Breast epithelium (tissue), 3 donors: ENCODE results near the gene STRIP1.

ENCODE experiments used
- POLR2AphosphoS5 ChIP-seq, 3 donors: sonication (generic); formaldehyde crosslinking; IDR thresholded peaks; one replicate each; pipeline ENCODE4 v1.6.1; 2017; ENCODE audit warnings: antibody characterized with exemption in 3 of 3
- TF ChIP-seq, protein P1 (sequence below), 3 donors: fragments of 450-650 bp; IDR thresholded peaks; one replicate each; pipeline ENCODE4 v1.5.1; 2016 to 2017; ENCODE audit warnings: antibody characterized with exemption in 3 of 3, mild to moderate bottlenecking in 3 of 3, moderate library complexity in 3 of 3

DNA sequence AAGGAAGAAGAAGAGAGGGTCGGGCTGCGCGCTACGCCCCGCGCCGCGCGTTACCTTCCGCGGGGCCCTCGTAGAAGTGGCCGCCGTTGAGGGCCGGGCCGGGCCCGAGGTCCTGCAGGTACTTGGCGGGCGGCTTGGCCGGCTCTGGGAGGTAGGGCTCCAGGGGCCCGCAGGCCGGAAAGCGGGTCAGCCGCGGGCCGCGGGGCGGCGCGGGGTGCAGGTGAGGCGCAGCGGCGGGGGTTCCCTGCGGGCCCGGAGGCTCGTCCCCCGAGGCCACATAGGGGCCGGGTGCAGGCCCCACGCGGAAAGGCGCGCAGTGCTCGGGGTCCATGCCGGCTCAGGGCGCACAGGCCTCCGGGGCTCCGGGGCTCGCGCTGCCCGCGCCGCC, 35.9 kb downstream of the STRIP1 start:
- TF ChIP-seq, protein P1, sequence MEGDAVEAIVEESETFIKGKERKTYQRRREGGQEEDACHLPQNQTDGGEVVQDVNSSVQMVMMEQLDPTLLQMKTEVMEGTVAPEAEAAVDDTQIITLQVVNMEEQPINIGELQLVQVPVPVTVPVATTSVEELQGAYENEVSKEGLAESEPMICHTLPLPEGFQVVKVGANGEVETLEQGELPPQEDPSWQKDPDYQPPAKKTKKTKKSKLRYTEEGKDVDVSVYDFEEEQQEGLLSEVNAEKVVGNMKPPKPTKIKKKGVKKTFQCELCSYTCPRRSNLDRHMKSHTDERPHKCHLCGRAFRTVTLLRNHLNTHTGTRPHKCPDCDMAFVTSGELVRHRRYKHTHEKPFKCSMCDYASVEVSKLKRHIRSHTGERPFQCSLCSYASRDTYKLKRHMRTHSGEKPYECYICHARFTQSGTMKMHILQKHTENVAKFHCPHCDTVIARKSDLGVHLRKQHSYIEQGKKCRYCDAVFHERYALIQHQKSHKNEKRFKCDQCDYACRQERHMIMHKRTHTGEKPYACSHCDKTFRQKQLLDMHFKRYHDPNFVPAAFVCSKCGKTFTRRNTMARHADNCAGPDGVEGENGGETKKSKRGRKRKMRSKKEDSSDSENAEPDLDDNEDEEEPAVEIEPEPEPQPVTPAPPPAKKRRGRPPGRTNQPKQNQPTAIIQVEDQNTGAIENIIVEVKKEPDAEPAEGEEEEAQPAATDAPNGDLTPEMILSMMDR (IDR thresholded peaks at IDR 0.05) = no peak
- no peak for TF ChIP-seq POLR2AphosphoS5 (IDR thresholded peaks at IDR 0.05)
